Stimulated activated CD8-positive, alpha-beta memory T cell treated with anti-CD3 and anti-CD28 coated beads, Interleukin-7, amount 100 ng/mL, for 4 hours (primary cell): ENCODE measurements around the gene TRIP12.
"Not testable (repeated sequence)": the region's sequence is repeated elsewhere in the genome, so short reads cannot be mapped to it uniquely, and the experiment has no call there.

Experiments
- DNase-seq, 2 donors: peaks; one replicate each; pipeline ENCODE4 v3.0.0-alpha.2; 2020; ENCODE audit warnings: low read depth in 2 of 2

TRIP12 gene

GRCh38 chr2:229831805-229832509, 89.9 kb downstream of the TRIP12 start:
- DNase-seq, result no peak

- DNase-seq, result no peak
Measured at GRCh38 chr2:229825476-229825875, 96.3 kb downstream of the TRIP12 start.

GRCh38 chr2:229821316-229821715, 100.5 kb downstream of the TRIP12 start:
- DNase-seq, result no peak

- DNase-seq, result no peak
Measured at GRCh38 chr2:229818230-229818629, 103.6 kb downstream of the TRIP12 start.

- no peak for DNase-seq
Measured at GRCh38 chr2:229815858-229816257, 106.0 kb downstream of the TRIP12 start.

- DNase-seq, result no peak
Measured at GRCh38 chr2:229815342-229815741, 106.5 kb downstream of the TRIP12 start.

GRCh38 chr2:229810786-229811185, 111.0 kb downstream of the TRIP12 start:
- no peak for DNase-seq

GRCh38 chr2:229805559-229805958, 116.2 kb downstream of the TRIP12 start:
- DNase-seq, result no peak

GRCh38 chr2:229802785-229803184, 119.0 kb downstream of the TRIP12 start:
- DNase-seq, result no peak

GRCh38 chr2:229800997-229801754, 120.6 kb downstream of the TRIP12 start:
- peak; percentile 35 to 45 for DNase-seq

- DNase-seq, result no peak
Measured at GRCh38 chr2:229798446-229799155, 123.2 kb downstream of the TRIP12 start.

- no peak for DNase-seq
Measured at GRCh38 chr2:229795058-229795457, 126.8 kb downstream of the TRIP12 start.

- no peak for DNase-seq
Measured at GRCh38 chr2:229794636-229795035, 127.2 kb downstream of the TRIP12 start.

- not testable (repeated sequence) for DNase-seq
Measured at GRCh38 chr2:229786289-229786688, 135.5 kb downstream of the TRIP12 start.

GRCh38 chr2:229784791-229785190, 137.0 kb downstream of the TRIP12 start:
- DNase-seq, result no peak

GRCh38 chr2:229783108-229783721, 138.6 kb downstream of the TRIP12 start:
- no peak for DNase-seq

GRCh38 chr2:229780856-229781773, 140.7 kb downstream of the TRIP12 start:
- no peak for DNase-seq

GRCh38 chr2:229779650-229780049, 142.2 kb downstream of the TRIP12 start:
- DNase-seq, result no peak

- no peak for DNase-seq
Measured at GRCh38 chr2:229777716-229778115, 144.1 kb downstream of the TRIP12 start.

GRCh38 chr2:229775614-229776313, 146.0 kb downstream of the TRIP12 start:
- DNase-seq, result no peak
